ENCODE measurements around the gene FHL2.

The FHL2 gene

GRCh38 chr2:105442721-105443120 is 43.9 kb upstream of the FHL2 start:
- H3K4me3 ChIP-seq (replicated peaks; ENCODE audit: low read depth, low read length) = no peak overlapping the region
- DNase-seq (ENCODE audit: extremely low read depth, low read depth) = no peak
- TF ChIP-seq CTCF (IDR thresholded peaks at IDR 0.05; ENCODE audit: low read depth, low read length, missing control alignments) = no peak

- no peak for TF ChIP-seq CTCF (IDR thresholded peaks at IDR 0.05; ENCODE audit: low read depth, low read length, missing control alignments)
- DNase-seq (ENCODE audit: extremely low read depth, low read depth) = no peak
Observed at GRCh38 chr2:105442056-105442455, 43.2 kb upstream of the FHL2 start.

GRCh38 chr2:105439141-105439540 is 40.3 kb upstream of the FHL2 start:
- no peak for DNase-seq (ENCODE audit: extremely low read depth, low read depth)
- no peak for TF ChIP-seq CTCF (IDR thresholded peaks at IDR 0.05; ENCODE audit: low read depth, low read length, missing control alignments)
- no peak overlapping the region for H3K4me3 ChIP-seq (replicated peaks; ENCODE audit: low read depth, low read length)

More at GRCh38 chr2:105442056-105442455, 43.2 kb upstream of the FHL2 start:
- no peak overlapping the region for H3K4me3 ChIP-seq (replicated peaks; ENCODE audit: low read depth, low read length)

GRCh38 chr2:105438104-105438929 is 39.5 kb upstream of the FHL2 start:
- TF ChIP-seq CTCF (IDR thresholded peaks at IDR 0.05; ENCODE audit: low read depth, low read length, missing control alignments) = no peak
- H3K4me3 ChIP-seq (replicated peaks; ENCODE audit: low read depth, low read length) = peak overlapping the region; percentile 21; the same call in 1 of the 2 replicates
- DNase-seq (ENCODE audit: extremely low read depth, low read depth) = no peak

GRCh38 chr2:105437708-105438103 is 38.9 kb upstream of the FHL2 start:
- peak; percentile 65 for DNase-seq (ENCODE audit: extremely low read depth, low read depth)
- TF ChIP-seq CTCF (IDR thresholded peaks at IDR 0.05; ENCODE audit: low read depth, low read length, missing control alignments) = no peak
- H3K4me3 ChIP-seq (replicated peaks; ENCODE audit: low read depth, low read length) = 0 out of 2 replicates have a peak overlapping the region, but pooled peaks have one; percentile 21

GRCh38 chr2:105432749-105433148 is 33.9 kb upstream of the FHL2 start:
- no peak for TF ChIP-seq CTCF (IDR thresholded peaks at IDR 0.05; ENCODE audit: low read depth, low read length, missing control alignments)
- DNase-seq (ENCODE audit: extremely low read depth, low read depth) = no peak
- no peak overlapping the region for H3K4me3 ChIP-seq (replicated peaks; ENCODE audit: low read depth, low read length)
